Renal cortex interstitium (tissue), 11 donors: ENCODE results near the gene SRP14. TPM values are rescaled to one million over a fixed set of nuclear protein-coding genes. Genes with fewer than 3 reads are reported as not detected.
"Not testable (repeated sequence)": the region's sequence is repeated elsewhere in the genome, so short reads cannot be mapped to it uniquely, and the experiment has no call there.

ENCODE experiments used
- DNase-seq, 11 donors: peaks; one replicate each; pipeline ENCODE4 v3.0.0-alpha.2; 2013; ENCODE audit warnings: low read depth in 9 of 11, low spot score in 4 of 11; ENCODE audit errors: extremely low read depth in 1 of 11
- polyA plus RNA-seq, 3 donors: library from polyadenylated mRNA; unstranded; fragments of 120-200 nt; gene quantifications; one replicate each; pipeline ENCODE4 v1.2.1, GENCODE V29; 2013; ENCODE audit not compliant: insufficient read length in 3 of 3

Gene SRP14
- polyA plus RNA-seq, 3 donors: 519 to 629 (median 535) TPM

DNA sequence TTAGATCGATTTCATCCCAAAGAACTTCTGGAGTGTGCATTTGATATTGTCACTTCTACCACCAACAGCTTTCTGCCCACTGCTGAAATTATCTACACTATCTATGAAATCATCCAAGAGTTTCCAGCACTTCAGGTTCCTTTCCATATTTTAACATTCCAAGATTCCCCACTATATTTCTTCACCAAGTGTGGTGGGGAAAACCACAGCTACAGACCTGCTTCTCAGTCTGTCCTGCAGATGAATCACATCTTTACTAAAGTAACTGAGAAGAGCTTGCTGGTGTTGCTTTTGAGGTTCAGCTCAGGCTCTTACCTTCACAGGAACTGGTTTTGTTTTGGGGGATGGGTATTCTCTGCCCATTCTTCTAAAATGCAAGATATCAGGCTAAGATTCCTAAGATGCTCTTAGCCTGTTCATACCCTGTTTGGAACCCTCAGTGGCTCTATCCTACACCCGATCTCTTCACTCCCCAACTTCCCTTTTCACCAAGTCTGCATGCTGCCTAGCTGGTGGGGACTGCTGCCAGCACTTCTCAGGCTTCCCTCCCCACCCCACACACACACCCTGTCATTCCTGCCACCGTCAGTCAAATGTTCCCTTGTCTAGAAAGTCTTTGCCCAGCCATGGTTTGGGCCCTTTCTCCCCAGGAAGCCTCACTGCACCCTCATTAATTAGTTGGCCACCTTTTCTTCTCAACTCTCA is 30.8 kb downstream of the SRP14 start:
- DNase-seq: no peak

DNA sequence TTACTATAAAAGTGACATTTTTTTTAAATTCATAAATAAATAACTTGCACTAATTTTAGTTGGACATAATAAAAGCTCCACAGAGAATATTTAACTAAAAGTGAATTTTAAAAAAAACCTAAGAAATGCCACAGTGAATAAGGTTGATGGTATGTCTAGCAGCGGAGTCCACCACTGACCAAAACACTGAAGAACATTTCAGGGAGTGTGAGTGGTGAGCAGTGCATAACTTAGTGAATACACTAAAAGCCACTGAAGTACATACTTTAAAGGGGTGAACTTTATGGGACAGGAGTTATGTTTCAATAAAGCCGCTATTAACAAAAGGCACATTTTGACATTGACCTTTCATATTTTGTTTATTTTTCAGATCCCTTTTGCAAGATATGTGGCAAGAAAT is 32.3 kb downstream of the SRP14 start:
- no peak for DNase-seq

DNA sequence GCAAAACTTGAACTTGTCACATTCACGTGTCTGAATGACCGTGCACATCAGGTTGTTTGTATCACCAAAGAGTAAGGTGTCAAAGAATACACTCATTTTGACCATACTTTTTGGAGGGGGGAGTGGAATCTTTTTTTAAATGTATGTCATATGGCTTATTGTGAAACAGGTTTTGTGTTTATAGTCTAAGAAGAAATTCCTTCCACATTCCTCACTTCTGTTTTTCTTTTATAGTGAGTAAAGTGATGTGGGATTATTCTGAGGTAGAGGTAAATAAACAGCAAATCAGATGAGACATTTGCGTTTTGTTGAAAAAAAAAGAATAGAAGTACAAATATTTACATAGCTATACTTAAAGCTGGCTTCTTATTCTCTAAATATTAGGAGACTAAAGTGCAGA is 33.0 kb downstream of the SRP14 start:
- no peak for DNase-seq

DNA sequence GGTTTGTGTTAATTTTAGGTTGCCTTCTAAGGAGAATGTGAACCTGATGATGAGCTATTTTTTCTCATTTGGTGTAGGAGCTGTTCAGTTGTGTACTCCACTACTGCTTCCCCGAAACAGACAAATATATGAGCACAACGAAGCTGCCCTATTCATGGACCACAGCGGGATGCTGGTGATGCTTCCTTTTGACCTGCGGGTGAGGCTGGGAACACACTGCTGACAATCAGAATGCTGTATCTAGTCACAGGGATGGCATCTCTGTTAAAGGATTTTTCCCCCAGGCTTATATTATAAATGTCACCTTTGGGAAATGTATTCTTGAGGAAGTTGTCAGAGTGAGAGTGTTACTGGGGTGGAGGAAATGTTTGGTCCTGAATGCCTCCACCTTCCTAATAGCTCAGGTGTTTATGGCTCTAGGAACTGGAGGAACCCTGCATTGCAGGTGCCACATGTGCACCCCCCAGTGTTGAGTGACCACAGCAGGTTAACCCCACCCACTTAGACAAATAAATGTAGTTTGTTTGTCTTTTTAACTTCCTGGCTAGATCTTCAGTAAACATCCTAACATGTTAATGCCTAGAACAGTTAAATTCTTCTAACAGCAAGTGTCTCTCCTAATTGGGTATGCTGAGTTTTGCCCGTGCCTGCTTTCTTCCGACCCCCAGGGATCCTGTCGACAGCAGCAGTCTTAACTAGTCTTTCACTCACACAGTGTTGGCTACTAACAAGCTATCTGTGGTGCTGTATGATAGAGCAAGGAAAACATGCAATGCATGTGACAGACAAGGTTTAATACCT is 35.7 kb downstream of the SRP14 start:
- no peak for DNase-seq

DNA sequence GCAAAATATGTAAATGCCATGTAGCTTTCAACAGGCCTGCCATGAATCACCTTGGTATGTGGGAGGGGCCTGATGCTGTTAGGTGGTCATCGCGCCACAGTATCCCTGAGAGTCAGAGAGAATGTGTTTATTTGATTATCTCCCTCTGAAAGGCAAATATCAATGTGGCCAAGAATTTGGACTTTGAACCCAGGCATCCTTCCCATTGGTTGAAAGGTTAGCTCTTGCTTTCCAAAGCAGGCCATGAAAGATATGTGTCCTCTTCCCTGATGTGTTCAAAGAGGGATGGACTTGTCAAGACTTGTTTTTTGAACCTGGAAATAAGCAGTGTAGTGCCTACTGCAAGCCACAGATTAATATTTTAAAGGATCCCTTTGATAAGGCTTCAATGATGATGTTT is 36.7 kb downstream of the SRP14 start:
- DNase-seq: no peak

DNA sequence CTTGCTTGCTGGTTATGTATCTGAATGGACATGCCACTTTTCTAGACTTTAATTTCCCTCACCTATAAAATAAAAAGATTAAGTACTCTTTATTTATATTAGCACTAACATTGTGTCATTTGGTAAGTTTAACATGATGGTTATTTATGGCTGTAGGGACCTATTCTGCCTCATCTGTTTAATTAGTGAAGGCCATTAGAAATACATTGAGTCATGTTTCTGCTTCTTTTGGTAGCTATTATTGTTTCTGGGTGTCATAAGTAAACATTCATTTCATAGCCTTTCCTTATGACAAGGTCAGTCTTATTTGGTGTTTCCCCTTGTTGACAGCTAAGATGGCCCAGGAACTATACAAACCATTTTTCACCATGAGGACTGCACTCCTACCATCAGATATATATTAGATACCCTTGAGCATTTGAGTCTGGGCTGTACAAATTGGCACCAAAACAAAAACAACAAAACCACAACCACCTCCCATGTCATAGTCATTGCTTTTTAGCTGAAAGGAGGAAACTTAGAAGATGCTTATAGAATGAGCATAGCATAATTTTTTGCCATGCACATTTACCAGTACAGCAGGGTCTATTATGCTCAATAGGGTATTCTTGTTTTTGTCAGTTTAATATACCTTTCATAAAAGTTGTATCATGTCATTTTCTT is 39.3 kb downstream of the SRP14 start:
- DNase-seq: no peak

DNA sequence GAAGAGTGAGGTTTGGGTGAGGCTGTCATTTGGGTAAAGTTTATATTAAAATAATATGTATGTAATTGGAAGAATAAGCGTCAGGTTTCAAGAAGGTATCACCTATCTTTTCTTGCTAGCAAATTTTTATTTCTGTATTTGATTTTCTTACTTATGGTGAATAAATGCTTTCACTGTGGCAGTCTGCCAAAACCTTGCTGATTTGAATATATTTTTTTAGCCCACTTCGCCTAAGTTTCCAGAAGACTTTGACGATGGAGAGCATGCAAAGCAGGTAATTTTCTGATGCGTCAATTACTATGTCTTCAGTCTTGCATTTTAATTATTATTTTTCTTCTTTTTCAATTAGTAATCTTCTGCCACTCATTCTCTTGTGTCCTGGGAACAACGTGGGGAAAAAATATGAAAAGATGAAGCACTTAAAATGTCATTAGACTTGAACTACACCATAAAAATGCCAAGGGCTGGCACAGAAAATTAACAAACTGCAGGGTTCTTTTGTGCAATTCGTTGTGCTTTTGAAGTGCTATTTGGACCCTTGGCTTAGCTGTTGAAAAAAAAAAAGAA is 40.4 kb downstream of the SRP14 start:
- no peak for DNase-seq

DNA sequence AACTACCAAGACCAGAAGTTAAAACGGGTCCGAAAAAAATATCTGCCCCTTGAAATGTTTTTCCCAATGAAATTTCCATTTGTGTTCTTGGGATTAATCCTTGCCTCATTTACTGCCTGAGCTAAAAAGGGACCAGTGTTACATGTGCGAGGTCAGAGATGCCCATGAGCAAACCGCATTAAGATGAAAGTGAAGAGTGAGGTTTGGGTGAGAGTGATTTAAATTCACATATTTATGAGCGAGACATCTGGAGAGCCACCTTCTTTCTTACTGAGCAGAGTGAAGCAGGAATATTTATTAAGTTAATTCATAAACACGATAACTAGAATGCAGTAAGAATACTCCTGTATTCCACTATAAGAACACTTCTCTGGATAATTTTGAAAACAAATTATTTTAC is 41.3 kb downstream of the SRP14 start:
- DNase-seq: no peak

DNA sequence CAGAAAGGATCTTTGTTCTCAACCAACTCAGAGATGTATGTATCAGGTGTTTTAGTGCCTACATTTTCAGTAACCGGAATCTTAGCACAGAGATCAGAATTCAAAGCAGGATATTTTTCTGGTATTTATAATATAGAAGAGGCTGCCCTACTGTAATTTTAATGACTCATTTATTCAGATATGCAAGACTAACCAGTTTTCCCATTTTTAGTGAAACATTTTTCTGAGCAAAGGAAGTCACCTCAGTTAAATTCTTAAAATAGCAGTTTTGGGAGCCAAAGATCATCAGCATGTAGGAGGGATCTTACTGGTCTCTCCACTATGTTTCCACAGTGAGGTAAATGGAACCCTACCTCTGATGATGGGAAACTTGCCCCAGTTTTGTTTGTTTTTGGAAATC is 42.0 kb downstream of the SRP14 start:
- no peak for DNase-seq

DNA sequence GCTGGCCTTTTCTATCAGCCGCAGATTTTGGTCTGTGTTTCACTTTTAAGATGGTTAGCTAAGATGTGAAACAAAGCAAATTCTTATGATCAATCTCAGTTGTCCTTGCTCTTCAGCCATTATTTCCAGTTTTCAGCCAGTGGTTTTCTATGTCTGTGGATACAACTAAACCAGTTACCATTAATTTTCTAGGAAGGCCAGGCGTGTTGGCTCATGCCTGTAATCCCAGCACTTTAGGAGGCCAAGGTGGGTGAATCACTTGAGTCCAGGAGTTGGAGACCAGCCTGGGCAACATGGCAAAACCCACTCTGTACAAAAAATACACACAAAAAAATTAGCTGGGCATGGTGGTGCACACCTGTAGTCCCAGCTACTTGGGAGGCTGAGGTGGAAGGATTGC is 42.8 kb downstream of the SRP14 start:
- not testable (repeated sequence) for DNase-seq

DNA sequence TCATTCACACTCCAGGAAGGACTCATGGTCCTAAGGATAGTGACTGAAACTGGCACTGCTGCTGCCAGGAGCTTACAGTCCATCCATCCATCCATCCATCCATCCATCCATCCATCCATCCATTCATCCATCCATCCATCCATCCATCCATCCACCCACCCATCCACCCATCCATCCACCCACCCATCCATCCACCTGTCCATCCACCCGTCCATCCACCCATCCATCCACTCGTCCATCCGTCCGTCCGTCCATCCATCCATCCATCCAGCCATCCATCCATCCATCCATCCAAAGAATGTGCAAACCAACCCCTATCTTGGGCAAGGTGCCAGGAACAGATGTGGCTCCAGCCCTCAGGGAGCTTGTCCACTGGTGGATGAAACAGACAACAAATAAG is 46.0 kb downstream of the SRP14 start:
- DNase-seq: not testable (repeated sequence)

DNA sequence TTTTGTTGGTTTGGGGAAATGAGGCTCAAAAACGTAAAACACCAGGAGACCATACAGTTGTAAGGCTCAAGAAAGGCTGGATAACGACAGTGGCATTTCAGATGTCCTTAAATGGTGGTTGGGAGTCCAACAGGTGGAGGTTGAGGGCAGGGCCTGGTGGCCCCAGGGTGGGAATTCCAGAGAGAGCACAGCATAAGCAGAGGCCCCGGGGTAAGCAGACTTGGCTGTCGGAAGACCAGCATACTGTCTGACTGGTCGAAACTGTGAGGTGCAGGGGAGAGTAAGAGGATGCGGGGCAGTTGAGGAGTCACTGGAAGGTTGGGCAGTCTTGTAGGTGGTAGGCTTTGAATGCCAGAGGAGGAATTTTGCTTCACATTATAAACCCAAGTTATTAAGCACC is 48.3 kb downstream of the SRP14 start:
- DNase-seq: no peak

DNA sequence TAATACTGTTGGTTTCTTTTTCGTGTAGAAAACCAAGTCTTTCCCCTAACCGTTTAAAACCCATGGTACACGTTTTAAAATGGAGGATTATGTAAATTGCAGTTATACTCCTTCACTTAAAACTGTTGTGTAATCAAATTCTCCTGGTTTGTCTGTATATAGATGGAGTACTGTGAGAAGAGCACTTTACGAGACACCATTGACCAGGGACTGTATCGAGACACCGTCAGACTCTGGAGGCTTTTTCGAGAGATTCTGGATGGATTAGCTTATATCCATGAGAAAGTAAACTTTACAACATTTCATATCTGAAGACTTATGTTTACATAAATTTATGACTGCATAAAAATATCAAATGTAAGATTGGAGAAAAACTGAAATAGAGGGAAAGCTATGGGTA is 51.2 kb downstream of the SRP14 start:
- DNase-seq: no peak

Other genes with a start within 250 kb of the SRP14 start
- gene GPR176, start 118.9 kb downstream of the SRP14 start, polyA plus RNA-seq: 10 to 100 TPM; 15.0 to 17.1 (median 15.2) TPM
- gene EIF2AK4, start 105.1 kb downstream of the SRP14 start, polyA plus RNA-seq: 10 to 100 TPM; 50.5 to 52.2 (median 50.5) TPM
- gene BMF, start 69.7 kb upstream of the SRP14 start, polyA plus RNA-seq: 10 to 100 TPM; 34.9 to 45.1 (median 41.3) TPM
- gene BUB1B, start 121.9 kb upstream of the SRP14 start, polyA plus RNA-seq: 10 to 100 TPM; 28.0 to 40.1 (median 30.7) TPM
- 1 to 10 TPM; 4.5 to 6.7 (median 6.1) TPM for gene PAK6, start 199.9 kb upstream of the SRP14 start, polyA plus RNA-seq
- under 1 TPM in 2 of 3 donors, not detected in 1; 0.17 to 0.32 TPM for gene ANKRD63, start 243.9 kb upstream of the SRP14 start, polyA plus RNA-seq